Right kidney (tissue), 1 donor: Measurements from ENCODE around the gene CHST15.

Experiments used
- DNase-seq: peaks from one replicate; pipeline ENCODE4 v3.0.0-alpha.2; 2016

CHST15 gene

DNA sequence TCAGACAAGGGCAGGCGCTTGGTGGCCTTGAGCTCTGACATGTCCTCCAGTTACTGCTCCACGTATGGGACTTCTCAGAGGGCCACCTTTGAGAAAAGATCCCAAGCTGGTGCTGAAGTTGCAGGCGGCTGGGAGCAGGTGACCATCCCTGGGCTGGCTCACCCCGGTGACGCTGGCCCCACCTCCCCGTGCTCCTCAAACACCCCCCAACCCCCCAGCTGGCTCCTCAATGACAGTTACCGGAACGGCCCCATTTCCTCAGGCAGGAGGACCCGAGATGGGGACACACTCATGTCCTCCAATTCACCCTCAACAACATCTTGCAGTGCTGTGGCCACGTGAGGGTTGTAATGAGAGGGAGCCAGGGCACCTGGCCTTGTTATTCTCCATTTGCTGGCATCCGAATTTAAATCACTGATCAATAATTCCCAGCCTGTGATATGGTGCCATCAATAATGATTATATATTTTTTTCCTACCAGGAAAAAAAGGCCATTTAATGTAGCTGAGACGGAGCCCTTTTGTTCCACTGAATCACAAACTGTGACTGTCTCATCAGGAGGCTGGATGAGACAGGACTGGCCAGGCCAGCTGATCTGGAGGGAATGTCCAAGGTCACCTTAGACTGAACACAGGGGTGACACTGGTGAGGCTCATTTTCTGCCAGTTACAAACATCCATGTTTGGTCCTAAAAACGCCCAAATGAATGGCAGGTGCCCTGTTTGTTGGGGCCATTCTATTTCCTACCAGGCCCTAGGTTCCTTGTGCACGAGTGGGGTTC is 64.5 kb downstream of the CHST15 start:
- DNase-seq, result no peak

DNA sequence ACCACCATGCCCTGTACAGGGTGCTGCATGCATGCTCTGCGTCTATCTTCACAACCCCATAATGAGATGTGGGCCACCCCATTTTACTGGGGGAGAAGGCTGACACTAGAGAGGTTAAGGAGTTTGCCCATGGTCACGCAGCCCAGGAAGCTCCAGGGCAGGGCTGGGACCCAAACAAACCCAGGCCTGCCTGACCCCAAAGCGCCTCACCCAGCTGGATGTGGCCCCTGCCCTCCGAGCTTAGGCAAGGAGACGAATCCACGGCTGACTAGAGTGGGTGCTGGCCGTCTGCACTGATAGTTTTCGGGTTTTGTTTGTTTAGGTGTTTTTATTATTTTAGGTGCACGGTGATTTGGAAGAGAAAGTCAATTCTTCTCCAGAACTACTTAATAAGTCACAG is 65.7 kb downstream of the CHST15 start:
- no peak for DNase-seq

DNA sequence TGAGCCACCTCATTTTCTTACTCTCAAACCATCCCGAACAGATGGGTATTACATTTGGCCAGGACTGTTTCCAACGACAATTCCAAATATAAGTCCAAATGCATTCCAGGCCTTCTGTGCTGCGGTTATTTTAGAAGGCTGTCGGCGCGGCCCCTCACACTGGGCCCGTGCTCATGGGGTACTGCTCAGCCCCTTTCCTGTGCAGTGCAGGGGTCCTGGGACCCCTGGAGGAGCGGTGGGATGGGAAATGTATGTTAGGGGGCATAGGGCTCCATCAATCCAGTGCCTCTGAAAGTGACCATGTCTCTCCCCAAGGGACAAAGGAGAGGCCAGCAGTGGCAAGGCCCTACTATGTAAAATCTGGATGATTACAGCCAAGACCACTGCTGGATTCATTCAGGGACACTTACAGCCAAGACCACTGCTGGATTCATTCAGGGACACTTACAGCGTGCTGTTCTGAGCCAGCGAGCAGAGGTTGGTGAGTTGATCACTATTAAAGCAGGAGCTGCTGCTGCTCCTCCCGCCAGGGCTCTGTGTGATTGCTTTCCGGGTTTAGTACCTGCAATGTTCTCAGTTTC is 66.3 kb downstream of the CHST15 start:
- DNase-seq, result no peak

DNA sequence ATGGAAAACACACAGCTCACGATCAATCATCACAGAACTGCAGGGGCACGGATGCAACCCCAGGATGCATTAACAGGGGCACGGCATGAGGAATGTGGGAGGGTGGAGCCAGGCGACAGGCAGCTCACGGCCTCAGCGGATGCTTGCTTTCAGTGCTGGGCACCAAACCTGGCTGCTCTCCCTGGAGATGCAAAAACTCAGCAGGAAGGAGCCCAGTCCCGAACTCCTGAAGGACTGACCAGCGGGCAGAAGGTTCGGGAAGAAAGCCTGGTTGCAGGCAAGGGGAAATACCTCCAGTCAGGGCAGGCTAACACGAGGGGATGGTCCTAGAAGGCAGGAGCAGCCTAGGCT is 66.8 kb downstream of the CHST15 start:
- no peak for DNase-seq

DNA sequence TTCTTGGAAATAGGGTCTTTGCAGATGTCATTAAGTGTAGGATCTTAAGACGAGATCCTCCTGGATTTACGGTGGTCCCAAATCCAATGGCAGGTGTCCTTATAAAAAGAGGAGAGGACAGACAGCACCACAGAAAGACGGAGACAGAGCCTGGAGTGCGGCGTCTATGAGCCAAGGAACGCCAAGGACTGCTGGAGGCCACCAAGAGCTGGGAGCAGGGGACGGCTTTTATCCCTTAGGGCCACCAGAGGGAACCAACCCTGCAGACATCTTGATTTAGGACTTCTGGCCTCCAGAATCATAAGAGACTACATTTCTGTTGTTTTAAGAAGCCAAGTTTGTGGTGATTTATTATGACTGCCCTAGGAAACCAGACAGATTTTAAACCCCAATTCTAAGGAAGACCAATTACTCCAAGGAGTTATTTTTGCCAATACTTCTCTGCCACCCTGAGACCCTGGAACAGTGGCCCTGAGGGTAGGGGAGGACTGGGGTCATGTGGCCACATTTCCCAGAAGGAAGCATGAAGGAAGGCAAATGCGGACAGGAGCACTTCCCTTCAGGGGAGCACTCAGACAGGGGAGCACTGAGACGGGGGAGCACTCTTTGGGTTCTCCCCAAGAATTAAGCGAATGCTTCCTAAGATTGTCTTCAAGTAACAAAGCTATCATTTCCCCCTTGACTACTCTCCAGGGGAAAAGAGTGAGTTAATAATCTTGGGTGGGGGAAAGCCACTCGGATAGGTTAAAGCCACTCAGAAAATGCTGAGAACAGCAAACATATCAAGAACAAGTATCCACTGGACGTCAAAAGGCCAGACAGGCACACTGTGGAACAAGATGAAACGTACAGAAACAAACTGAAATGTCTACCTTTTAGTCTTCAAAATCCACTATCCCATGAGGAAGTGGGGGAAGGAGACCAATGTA is 67.5 kb downstream of the CHST15 start:
- DNase-seq, result no peak

DNA sequence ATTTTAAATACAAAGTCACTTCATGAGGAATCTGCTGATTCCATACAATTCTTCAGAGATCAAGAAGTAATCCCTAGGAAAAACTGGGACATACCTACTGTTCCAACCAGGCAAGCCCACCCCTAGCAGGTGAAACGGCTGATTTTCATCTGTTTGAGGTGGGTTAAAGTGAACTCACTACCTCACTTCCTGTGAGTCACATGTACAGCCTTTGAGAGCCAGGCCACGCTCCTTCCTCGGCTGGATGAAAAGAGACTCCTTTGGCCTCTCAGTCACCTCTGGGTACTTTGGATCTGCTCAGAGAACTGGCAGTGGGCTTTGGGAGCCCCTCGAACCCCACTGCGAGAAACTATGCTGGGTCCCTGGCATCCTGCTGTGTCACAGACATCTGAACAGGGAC is 68.2 kb downstream of the CHST15 start:
- DNase-seq, result no peak

DNA sequence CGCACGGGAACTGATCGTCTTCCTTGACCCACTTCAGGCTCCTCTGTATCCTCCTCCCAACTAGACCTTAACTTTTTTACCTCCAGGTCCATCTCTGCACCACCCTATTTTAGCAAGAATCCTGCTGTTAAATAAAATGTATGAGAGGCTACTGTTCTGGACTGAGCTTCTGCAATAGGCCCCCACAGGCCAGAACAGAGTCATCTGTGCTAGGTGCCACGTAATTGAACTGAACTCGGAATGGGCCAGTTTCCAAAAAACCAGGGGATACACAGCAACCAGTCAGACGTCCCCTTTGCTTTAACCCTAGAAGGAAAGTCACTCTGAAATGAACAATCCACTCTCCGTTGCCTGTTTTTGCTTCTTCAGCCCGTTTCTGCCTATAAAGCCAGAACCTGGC is 71.3 kb downstream of the CHST15 start:
- no peak for DNase-seq

DNA sequence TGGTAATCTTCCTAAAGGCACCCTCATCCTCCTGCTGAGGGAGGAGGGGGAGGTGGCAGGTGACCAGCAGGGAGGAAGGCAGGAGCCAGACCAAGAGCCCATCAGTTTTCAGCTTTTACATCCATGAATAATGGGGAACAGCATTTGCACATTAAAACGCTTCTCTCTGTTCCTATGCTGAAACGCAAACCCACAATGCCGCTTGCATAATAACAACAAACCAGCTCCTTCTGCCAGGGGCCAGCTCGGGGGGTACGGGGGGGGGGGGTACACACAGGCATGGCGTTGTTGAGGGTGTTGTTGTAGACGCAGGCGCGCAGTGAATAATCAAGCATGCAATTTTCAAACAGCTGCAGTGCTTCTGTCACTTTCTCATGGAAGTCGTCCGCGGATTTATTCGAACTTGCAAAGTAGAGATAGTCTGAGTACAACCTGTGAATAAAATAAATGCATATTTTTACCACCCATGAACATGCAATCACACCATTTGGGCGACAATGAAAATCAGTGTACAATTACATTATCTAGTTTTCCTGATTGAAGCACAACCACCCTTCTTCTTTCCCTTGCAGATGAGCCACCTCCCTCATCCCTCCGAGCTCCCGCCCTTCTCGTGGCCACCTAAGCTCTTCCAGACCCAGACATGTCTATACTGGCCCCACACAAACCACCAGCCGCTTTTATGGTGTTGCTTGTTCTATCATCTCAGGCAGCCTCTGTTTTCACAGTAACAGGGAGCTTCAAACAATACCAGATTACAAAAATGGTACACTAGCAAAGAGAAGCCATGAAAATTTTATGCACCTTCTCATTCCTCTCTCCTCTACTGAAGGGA is 72.2 kb downstream of the CHST15 start:
- no peak for DNase-seq

DNA sequence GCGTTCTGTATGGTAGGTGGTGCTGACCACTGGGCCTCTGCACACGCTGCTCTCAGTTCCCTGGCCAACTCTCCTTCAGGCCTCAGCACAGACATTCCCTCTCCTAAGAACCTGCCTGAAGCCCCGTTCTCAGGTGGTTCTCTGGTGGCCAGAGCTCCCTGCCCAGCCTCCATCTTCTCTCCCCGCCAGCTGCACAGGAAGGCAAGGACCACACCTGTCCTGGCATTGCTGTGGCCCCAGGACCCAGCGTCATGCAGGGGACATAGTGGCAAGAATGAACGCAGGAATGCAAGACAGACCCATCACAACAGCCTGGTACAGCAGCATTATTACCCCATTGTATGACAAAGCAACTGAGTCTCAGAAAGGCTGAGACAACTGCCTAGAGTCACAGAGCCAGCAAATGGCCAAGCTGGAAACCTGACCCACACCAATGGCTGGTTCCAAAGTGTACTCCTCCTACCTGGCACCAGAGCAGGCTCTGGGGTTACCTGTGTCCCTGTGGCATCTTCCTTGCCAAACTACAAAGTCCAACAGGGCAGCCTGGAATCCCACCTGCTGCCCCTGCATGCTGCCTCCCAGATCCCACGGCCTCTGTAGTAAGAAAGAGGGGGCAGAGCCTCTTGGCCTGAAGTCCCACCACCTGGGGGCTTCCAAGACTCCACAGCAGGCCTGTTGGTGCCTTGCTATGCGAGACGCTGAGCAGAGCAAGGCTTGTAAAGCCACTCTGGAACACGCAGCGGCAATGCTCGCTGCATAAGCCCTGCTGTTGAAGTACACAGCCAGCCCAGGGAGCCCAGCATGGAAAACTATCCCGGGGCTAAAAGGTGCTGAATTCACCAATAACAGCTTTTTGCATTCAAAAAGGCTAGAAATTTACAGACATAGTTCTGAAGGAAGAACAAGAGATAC is 73.3 kb downstream of the CHST15 start:
- no peak for DNase-seq

DNA sequence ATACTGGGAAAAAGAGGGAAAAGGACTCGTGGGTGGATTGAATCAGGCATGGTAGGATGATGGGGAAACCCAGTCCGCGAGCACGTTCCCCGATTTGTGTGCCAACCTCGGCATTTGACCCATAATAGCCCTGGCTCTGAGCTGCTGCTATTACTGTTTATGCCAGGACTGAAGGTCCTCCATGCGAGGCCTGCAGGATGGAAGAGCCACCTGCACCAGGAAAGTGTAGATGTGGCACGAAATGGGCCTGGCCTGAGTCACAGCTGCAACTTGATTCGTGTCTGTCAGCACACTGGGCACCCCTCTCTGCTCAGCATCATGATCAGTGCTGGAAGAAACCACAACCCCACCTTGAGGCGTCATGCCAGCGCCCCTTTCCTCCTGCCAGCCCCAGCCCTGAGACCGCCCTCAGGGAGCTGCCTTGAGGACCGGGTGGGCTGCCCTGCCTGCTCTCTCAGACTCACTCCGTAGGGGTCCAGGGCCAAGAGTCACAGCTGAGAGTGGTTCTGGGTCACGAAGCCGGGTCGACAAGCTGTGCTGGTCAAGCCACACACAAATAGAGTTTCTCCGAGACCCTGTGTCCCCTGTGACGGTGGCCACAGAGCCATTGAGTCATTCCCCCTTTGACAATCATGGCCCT is 74.4 kb downstream of the CHST15 start:
- no peak for DNase-seq

DNA sequence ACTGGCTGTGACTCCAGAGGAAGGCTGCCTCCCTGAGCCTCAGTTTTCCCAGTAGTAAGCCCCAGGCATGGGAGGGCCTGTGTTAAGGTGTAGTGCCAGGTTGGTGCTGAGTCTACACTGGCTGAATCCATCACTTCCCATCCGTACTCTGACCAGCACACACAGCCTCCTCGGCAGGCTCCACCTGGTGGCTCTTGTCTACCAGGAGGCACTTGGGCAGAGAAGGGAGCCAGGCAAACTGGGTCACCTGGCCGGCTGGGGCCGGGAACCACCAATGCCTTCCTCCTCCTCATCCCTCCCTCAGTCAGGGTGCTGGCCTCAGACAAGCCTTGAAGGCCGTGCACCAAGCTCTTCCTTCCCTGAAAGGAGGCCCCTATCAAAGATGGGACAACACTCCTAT is 75.7 kb downstream of the CHST15 start:
- DNase-seq, result no peak

DNA sequence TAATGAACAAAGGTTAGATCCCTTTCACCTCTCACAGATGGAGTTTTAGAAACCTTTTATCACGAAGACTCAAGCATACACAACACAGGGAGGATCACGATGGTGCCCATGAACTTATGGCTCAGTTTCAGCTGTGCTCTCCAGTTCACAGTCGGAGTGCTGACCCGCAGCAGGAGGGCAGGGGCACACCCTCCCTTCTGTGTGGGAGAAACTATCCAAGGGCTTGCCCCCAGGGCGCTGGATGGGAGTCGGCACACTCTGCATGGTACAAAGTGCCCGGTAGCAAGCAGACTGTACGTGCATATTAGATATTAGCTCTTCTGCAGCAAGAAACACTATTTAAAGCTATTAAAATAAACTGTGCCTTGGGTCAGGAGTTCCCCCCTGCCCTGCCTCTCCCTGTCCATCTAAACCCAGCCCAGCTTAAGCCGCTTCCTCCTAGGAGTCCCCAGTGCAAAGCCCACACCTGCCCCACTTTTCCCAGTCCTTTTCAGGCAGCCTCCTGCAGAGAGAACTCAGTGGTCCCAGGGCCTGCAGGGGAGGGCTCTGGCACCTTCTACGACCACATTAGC is 76.5 kb downstream of the CHST15 start:
- DNase-seq, result no peak

DNA sequence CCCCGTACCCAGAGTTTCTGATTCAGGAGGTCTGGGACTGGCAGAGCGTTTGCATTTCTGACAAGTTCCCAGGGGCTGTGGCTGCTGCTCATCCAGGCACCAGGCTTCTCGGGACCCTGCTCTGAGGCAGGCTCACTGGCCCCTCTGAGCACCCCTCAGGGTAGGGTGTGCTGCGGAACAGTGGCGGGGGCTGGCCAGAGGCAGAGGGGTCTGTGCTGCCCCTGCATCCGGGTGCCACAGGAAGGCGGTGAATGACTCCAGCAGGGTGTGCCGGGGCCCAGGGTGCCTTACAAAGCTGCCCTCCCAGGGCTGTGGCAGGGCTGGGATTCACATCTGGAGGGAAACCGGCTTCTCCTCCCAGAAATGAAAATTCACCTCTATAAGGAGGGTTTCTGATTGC is 77.4 kb downstream of the CHST15 start:
- DNase-seq, result no peak

DNA sequence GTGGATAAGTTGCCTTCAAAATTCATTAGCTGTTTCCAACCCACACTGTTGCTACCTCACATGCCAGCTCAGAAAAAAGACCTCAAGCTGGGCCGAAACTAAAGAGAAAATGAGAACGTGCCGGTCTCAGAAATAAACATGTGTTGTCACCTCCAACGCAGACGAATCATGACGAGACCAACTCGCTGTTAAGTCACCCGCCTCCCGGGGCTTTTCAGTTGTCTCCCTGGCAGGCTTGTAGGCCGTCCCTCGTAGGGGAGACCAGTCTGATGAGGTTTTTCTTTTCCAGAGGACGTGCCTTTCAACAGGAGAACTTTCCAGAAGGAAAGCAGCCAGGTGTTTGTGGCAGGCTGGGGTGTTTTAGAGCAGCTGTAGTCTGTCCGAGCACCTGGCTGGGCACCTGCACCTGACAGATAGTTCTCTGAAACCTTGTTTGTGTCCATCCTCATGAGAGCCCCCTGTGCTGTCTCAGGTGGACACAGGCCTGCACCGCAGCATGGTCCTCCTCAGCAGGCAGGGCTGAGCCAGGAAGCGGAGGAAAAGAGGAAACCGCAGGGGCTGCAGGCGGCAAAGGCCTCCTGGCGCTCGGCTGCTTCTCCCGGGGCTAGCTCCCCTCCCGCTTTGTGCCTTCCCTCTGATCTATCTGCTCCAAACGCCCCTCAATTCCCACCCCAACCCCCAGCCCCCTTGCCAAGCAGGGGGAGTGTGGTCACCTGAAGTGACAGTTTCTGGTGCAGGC is 78.8 kb downstream of the CHST15 start:
- DNase-seq, result no peak

DNA sequence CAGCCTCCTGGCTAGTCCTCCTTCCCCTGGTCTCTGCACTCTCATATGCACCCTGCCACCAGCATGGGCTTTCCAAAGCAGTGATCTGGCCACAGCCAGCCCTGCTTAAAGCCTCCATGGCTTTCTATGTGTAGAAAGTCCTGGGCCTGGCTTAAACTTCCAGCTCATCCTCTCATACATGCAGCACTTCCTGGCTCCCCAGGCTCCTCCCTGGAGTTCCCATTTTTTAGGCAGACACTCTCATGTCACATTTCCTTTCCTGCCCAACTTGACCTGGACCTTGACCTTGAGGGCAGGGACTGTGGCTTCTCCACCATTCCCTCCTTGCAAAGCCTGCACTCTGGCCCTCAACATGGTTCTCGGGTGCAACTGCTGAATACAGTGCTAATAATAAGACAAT is 79.5 kb downstream of the CHST15 start:
- no peak for DNase-seq

DNA sequence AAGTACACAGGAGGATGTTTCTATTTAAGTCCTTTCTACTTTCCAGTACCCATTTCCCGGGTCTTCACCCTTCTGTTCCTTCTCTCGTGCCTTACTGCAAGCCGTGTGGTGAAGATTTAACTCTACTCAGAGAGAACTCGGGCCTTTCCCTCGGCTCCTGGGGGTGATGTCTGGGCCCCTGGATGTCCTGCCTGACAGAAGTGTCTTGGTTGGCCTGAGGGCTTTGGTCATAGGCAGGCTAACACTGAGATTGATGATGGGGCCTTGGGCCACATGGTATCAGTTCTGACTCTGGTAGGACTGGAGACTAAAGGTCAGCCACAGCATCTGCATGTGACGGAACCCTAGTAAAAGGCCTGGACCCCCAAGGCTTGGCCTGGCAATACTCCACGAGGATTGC is 80.4 kb downstream of the CHST15 start:
- no peak for DNase-seq

DNA sequence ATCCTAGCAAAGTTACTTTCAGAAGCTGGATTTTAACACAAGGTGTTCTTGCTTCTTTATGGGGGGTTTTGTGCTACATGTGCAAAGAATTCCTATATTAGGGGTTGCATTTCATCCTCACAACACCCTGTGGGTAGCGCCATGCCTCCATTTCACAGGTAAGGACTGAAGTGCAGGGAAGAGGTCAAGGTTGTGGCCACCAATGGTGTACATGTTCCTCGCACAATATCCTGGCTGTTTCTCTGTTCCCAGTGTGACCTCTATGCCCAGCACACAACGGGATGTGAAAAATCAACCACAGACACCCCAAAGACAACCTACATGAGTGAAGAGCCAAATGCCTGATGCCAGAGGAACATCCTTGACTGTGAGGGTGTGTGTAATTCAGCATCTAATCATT is 80.8 kb downstream of the CHST15 start:
- DNase-seq, result no peak

DNA sequence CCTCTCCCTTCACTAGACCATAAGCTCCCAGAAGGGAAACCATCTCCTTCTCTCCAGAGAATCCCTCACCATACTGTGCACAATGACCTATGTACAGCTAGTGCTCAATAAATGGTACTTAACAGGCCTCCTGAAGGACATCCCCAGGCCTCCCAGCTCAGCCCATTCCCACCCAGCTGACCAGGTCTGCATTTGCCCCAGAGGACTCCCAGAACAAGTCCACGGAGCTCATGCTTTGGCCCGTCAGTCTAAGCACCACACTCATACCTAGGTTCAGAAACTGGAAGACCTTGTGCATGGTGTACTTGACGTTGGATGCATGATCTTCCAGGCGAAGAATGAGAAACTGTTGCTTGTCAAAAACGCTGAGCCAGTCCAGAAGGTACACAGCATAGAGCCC is 81.3 kb downstream of the CHST15 start:
- no peak for DNase-seq

DNA sequence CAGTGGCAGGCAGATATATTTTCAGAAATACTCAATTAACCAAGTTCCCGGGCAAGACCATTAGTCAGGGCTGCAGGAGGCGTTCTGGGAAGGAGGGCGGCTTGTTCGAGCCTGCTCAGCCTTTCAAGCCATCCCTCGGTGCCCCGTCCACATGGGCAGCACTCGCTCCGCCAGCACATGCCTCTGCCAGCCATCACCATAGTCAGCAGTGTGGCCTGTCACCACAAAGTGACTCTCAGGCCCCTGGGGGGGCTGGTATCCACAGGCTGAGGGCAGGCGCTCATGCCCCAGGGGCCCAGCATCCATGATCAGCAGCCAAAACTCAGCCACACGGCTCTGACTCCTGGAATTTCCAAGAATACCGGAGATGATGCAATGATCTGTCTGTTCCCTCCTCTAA is 81.9 kb downstream of the CHST15 start:
- DNase-seq, result no peak
